GM18520 (cell line): ENCODE data around the gene PHOX2A.

ENCODE experiments used
- ATAC-seq: cut with Tn5 transposase; IDR thresholded peaks from one replicate; pipeline ENCODE4 v1.9.1; 2021; ENCODE audit not compliant: unreplicated experiment

PHOX2A gene

GRCh38 chr11:72235351-72236057 lies 8.5 kb downstream of the PHOX2A start:
- no peak for ATAC-seq

GRCh38 chr11:72234920-72235319 lies 9.1 kb downstream of the PHOX2A start:
- no peak for ATAC-seq

GRCh38 chr11:72234514-72234830 lies 9.5 kb downstream of the PHOX2A start:
- no peak for ATAC-seq

- ATAC-seq = no peak
Observed at GRCh38 chr11:72233773-72234513, 10.0 kb downstream of the PHOX2A start.

GRCh38 chr11:72233056-72233772 lies 10.8 kb downstream of the PHOX2A start:
- no peak for ATAC-seq

- ATAC-seq = no peak
Observed at GRCh38 chr11:72232260-72233055, 11.5 kb downstream of the PHOX2A start.

- no peak for ATAC-seq
Observed at GRCh38 chr11:72231396-72232259, 12.3 kb downstream of the PHOX2A start.

GRCh38 chr11:72230764-72231365 lies 13.1 kb downstream of the PHOX2A start:
- no peak for ATAC-seq

GRCh38 chr11:72229925-72230763 lies 13.8 kb downstream of the PHOX2A start:
- no peak for ATAC-seq

- ATAC-seq = no peak
Observed at GRCh38 chr11:72229336-72229924, 14.5 kb downstream of the PHOX2A start.

GRCh38 chr11:72228844-72229231 lies 15.1 kb downstream of the PHOX2A start:
- ATAC-seq = no peak

- ATAC-seq = no peak
Observed at GRCh38 chr11:72228229-72228843, 15.6 kb downstream of the PHOX2A start.

GRCh38 chr11:72227316-72228228 lies 16.4 kb downstream of the PHOX2A start:
- no peak for ATAC-seq

- ATAC-seq = no peak
Observed at GRCh38 chr11:72226701-72227100, 17.3 kb downstream of the PHOX2A start.

- ATAC-seq = no peak
Observed at GRCh38 chr11:72225411-72225951, 18.5 kb downstream of the PHOX2A start.

- no peak for ATAC-seq
Observed at GRCh38 chr11:72224564-72225410, 19.2 kb downstream of the PHOX2A start, which contains the start of gene INPPL1. TSS of gene INPPL1 (plus strand) at chr11:72224767. CDS start at chr11:72224985, 218 bp downstream.
